ENCODE data around the gene DDX47. TPM values are rescaled to one million over a fixed set of nuclear protein-coding genes. Genes with fewer than 3 reads are reported as not detected.

The DDX47 gene
- total and polyA plus RNA-seq, 2 donors (not counting 1 experiment from before 2014, with no cell fraction given): 50.1 to 93.7 TPM

DNA sequence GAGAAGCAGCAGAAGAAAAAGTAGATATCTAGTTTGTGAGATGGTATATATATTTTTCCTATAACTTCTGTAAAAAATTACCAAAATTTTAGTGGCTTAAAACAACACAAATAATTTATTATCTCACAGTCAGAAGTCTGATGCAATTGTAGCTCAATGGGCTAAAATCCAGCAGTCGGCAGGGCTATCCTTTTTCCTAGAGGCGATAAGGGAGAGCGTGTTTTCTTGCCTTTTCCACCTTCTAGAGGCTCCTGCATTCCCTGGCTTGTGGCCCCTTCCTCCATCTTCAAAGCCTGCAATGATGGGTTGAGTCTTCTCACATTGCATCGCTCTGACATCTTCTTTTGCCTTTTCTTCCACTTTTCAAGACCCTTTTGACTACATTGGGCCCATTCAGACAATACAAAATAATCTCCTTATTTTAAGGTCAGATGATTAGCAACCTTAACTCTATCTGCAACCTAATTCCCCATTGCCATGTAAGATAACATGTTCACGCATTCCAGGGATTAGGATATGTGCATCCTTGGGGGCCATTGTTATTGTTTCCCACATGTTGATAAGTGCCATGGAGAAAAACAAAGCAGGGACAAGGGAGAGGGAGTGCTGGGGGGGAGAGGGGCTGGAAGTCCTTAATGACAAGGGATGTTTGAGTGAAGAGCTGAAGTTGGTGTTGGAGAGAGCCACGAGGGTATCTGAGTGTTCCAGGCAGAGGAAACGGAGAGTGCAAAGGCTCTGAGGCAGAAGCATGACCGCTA is 13.8 kb upstream of the DDX47 start:
- H3K4me1 ChIP-seq (ENCODE audit: control insufficient read depth in 2 of 2, insufficient read depth in 2 of 2, low read length in 2 of 2): peaks cover 6 to 20% of the 10 kb centered on the region in 2 donors
- Mint-ChIP-seq H3K4me1 (peaks cover 28% of the 10 kb centered on the region), H3K27ac (no peak overlapping the region), H3K27me3 (no peaks in the 10 kb centered on the region), H3K9me3 (ENCODE audit: insufficient read depth) (no peaks in the 10 kb centered on the region), H3K4me3 (no peak overlapping the region)
- no peak overlapping the region for H3K4me3 ChIP-seq (ENCODE audit: control extremely low read depth in 1 of 5, extremely low read depth in 1 of 5, insufficient read depth in 1 of 5, low read depth in 2 of 5, low read length in 4 of 5)
- no peak for DNase-seq
- TF ChIP-seq, protein P1, sequence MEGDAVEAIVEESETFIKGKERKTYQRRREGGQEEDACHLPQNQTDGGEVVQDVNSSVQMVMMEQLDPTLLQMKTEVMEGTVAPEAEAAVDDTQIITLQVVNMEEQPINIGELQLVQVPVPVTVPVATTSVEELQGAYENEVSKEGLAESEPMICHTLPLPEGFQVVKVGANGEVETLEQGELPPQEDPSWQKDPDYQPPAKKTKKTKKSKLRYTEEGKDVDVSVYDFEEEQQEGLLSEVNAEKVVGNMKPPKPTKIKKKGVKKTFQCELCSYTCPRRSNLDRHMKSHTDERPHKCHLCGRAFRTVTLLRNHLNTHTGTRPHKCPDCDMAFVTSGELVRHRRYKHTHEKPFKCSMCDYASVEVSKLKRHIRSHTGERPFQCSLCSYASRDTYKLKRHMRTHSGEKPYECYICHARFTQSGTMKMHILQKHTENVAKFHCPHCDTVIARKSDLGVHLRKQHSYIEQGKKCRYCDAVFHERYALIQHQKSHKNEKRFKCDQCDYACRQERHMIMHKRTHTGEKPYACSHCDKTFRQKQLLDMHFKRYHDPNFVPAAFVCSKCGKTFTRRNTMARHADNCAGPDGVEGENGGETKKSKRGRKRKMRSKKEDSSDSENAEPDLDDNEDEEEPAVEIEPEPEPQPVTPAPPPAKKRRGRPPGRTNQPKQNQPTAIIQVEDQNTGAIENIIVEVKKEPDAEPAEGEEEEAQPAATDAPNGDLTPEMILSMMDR (IDR thresholded peaks at IDR 0.05): no peak
- no peak for TF ChIP-seq EZH2 (IDR thresholded peaks at IDR 0.05; ENCODE audit: borderline replicate concordance, insufficient read depth, low read depth, low read length, poor library complexity, severe bottlenecking)
- H4K20me1 ChIP-seq (ENCODE audit: control insufficient read depth, insufficient read depth, low read length, poor library complexity, severe bottlenecking): no peaks in the 10 kb centered on the region
- no peak for ATAC-seq (ENCODE audit: low read depth)
- no peaks in the 10 kb centered on the region for H3K36me3 ChIP-seq (replicated peaks in 1 of 2; ENCODE audit: control extremely low read depth in 1 of 2, control insufficient read depth in 1 of 2, extremely low read depth in 1 of 2, insufficient read depth in 2 of 2, low read length in 1 of 2)
- H3K27ac ChIP-seq (ENCODE audit: low read length in 2 of 2): no peak overlapping the region
- CTCF ChIA-PET: interaction anchor here (1.2 to 4.6 kb wide), 3 partner anchors 9 to 13 kb away, joined by 3 to 25 read pairs (median 4); no protein-coding TSS in a partner anchor
- H3K4me2 ChIP-seq (replicated peaks; ENCODE audit: low read depth, low read length, poor library complexity, severe bottlenecking): no peak overlapping the region
- 100% methylated on average over 2 of the region's 8 CpGs for WGBS (ENCODE audit: insufficient coverage)
- POLR2A ChIA-PET: no interaction called here
- H3K9me3 ChIP-seq (ENCODE audit: control extremely low read depth in 1 of 3, control insufficient read depth in 2 of 3, insufficient read depth in 1 of 3, low read length in 2 of 3): no peaks in the 10 kb centered on the region
- H3K27me3 ChIP-seq (replicated peaks in 1 of 4; ENCODE audit: control extremely low read depth in 1 of 4, control insufficient read depth in 3 of 4, insufficient read depth in 4 of 4, low read length in 3 of 4): no peaks in the 10 kb centered on the region
- intact Hi-C loops (cut with micrococcal nuclease): no loop called here
- H2AFZ ChIP-seq (ENCODE audit: insufficient read depth, low read depth, low read length, poor library complexity, severe bottlenecking): no peak overlapping the region
- H3K9ac ChIP-seq (ENCODE audit: low read length): no peak overlapping the region
- H3K79me2 ChIP-seq (ENCODE audit: control insufficient read depth, insufficient read depth, low read length): no peaks in the 10 kb centered on the region

Data from B cell (primary cell).